Esophagus muscularis mucosa (tissue), 4 donors: ENCODE data around the gene TRAPPC12.

Source experiments
- CTCF ChIP-seq, 3 experiments: fragments of 200-600 bp in 2 of 3; fragments of 450-650 bp in 1 of 3; sonication (generic) in 2 of 3; IDR thresholded peaks; one replicate each; pipeline ENCODE4 v1.5.1; 2017 to 2019; ENCODE audit warnings: antibody characterized with exemption in 3 of 3, mild to moderate bottlenecking in 2 of 3, moderate library complexity in 1 of 3
- EP300 ChIP-seq: sonication (generic); formaldehyde crosslinking; IDR thresholded peaks from one replicate; pipeline ENCODE4 v1.6.1; 2017; ENCODE audit warnings: antibody characterized with exemption
- POLR2A ChIP-seq: fragments of 450-650 bp; IDR thresholded peaks from one replicate; pipeline ENCODE4 v1.6.1; 2017; ENCODE audit warnings: antibody characterized with exemption, moderate library complexity, mild to moderate bottlenecking, low read depth
- POLR2AphosphoS5 ChIP-seq, 2 donors: sonication (generic); formaldehyde crosslinking; IDR thresholded peaks; one replicate each; pipeline ENCODE4 v1.6.1; 2017; ENCODE audit warnings: antibody characterized with exemption in 2 of 2

GRCh38 chr2:3453190-3453999 is 73.9 kb downstream of the TRAPPC12 start:
- TF ChIP-seq POLR2A (no peak), CTCF (IDR thresholded peaks at IDR 0.05) (no peak), EP300 (no peak), POLR2AphosphoS5 (IDR thresholded peaks at IDR 0.05) (no peak)
